GM19397 (cell line): ENCODE results near the gene MYO5A.
"Not testable (repeated sequence)": the region's sequence is repeated elsewhere in the genome, so short reads cannot be mapped to it uniquely, and the experiment has no call there.

ENCODE experiments used
- ATAC-seq: cut with Tn5 transposase; IDR thresholded peaks from one replicate; pipeline ENCODE4 v1.9.1; 2021; ENCODE audit warnings: mild to moderate bottlenecking, moderate library complexity; ENCODE audit not compliant: unreplicated experiment

The MYO5A gene

DNA sequence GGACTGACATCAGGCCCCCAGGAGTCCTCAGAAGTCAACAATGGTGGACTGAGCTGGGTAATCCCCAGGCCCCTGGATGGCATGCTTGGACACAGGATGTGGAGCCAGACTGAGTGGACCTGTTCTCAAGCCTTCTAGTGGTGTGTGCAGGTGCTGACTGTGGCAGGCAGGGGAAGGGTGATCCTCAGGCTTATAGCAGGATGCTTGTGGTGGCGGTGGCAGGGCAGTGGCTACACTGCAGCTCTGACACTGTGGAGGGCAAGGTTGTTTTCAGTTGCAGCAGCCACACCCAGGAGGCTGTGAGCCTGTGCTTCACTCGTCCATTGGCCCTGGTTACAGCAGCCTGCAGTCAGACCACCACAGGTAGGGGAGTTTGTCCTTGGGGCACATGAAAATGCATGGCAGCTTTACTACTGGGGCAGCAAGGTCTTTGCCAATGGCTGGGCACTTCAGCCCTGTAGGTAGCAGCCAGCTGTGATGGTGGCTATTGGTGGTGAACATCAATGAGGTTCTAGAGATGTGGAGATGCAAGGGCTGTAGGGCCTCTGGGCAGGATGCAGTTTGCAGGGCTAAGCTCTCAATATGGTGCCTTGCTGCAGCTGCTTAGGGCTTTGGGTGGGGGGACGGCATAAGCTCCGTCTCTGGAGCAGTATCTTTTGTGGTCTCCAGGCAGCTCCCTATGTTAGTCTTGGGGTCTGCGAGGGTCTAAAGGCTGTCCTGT is 17.5 kb upstream of the MYO5A start:
- ATAC-seq: no peak

DNA sequence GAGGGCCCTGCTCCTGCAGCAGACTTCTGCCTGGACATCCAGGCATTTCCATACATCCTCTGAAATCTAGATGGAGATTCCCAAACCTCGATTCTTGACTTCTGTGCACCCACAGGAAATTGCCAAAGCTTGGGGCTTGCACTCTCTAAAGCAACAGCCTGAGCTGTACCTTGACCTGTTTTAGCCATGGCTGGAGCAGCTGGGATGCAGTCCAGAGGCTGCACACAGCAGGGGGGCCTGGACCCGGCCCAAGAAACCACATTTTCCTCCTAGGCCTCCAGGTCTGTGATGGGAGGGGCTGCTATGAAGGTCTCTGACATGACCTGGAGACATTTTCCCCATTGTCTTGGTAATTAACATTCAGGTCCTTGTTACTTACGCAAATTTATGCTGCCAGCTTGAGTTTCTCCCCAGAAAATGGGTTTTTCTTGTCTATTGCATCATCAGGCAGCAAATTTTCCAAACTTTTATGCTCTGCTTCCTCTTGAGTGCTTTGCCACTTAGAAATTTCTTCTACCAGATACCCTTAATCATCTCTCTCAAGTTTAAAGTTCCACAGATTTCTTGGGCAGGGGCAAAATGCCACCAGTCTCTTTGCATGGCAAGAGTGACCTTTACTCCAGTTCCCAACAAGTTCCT is 11.8 kb upstream of the MYO5A start:
- no peak for ATAC-seq

GRCh38 chr15:52537459-52537858 is 8.8 kb upstream of the MYO5A start:
- no peak for ATAC-seq

- no peak for ATAC-seq
Measured at GRCh38 chr15:52532427-52532826, 3.7 kb upstream of the MYO5A start.

DNA sequence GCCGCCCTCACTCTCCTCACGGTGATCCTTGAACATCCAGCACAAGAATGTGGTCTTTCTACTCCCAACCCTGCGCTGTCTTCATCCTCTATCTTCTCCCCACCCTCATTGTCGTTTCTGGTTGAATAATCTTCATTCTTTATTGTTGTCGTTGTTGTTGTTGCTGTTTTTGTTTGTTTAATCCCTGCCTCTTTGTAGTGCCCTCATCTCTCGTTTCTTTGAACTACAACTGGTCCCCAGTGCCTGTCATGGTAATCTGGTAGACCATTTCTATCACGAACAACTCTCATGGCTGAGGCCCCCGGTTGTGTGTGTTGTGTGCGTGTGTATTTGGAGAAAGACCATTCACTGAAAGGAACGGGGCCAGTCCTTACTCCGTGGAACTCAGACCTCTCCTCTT is 1.3 kb upstream of the MYO5A start:
- no peak for ATAC-seq

- ATAC-seq: no peak
Measured at GRCh38 chr15:52529341-52529924, 753 bp upstream of the MYO5A start.

DNA sequence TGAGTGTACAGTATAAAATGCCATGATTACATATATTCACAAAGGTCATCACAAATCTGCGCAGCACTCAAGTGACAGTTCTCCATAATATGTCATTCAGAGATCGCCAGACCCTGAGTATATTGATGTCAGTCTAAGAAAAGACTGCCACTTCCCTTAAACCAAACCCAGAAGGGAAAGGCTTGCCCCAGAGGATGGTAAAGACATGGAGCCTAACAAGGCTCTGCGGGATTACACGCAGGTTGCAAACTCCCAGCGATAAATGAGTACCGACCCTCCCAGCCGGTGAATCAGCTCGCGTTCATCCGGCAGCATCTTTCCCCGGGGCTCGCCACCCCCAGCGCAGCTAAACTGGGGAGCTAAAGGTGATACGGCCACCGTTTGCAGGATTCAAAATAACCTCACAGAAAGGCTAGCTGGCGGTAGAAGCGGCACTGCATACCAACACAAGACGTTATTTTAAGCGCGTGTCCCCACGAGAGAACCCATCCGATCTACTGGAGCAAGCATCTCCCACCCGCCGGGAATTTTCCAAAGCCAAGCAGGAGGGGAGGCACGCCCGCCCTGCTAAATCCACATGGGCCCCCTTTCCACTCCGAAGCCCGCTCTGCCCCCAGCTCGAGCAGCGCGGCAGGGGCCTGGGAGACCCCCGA is 643 bp downstream of the MYO5A start:
- ATAC-seq: no peak

DNA sequence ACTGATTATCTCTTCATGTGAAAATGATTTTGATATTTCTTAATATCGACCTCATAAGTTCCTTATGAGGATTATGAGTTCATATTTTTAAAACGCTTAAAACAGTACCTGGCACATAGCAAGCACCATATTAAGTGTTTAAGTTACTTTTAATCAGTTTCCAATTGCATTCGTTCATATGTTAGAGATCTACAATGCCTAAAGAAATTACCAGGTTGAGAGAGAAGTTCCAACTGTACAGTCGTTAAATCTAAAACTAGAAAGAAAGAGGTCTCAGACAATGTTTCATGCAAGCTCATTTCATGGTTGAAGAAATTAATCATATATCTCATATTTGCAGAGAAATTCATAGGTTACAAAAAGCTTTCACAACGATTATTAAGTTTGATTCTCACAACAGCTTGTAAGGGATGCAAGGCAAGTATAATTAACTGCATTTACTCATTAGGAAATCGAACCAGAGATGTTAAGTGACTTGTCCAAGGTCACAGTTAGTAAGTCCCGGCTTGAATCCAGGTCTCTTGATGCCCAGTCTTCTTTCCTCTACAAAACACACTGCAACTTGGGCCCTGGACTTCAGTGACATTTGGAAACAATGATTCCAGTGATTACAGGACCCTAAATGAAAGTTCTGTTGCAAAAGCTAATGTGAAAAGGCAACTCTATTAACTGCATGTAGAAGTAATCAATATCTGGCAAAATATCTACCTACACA is 1.3 kb downstream of the MYO5A start:
- no peak for ATAC-seq

DNA sequence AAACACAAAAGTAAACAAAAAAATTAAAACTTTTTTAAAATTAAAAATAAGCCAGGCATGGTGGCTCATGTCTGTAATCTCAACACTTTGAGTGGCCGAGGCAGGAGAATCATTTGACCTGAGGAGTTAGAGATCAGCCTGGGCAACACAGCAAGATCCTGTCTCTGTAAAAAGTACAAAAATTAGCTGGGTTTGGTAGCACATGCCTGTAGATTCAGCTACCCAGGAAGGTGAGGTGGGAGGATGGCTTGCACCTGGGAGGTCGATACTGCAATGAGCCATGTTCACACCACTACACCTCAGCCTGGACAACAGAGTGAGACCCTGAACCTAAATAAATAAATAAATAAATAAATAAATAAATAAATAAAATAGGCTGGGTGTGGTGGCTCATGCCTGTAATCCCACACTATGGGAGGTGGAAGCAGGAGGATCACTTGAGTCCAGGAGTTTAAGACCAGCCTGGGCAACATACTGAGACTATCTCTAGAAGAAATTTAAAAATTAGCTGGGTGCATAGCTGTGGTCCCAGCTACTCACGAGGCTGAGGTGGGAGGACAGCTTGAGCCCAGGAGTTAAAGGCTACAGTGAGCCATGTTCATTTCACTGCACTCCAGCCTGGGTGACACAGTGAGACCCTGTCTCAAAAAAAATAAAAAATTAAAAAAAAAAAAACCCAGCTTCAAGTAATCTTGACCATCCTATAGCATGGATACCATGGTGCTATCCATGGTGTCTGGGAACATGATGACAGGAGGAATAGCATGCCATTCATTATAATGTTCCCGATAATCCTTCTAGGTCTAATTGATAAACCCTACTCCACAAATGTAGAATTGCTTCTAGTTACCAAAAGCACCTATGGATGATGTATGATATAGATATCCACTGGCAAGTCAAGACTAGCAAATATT is 4.2 kb downstream of the MYO5A start:
- ATAC-seq: no peak

DNA sequence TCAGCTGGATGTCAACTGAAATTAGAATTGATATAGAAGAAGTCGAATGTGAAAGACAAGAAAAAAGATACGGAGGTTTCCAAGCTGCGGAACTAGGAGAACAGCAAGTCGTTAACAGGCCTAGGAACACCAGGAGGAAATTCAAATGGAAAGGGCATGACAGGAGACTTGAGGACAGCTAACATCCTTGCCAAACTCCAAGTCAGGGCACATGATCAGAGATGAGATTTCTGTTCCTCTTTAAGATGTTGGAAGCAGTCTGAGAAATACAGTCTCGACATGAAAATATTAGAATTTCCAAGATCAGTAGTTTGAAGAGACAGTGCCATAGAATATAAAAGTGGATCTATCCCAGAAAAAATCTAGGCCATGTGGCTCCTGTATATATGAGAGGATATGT is 5.0 kb downstream of the MYO5A start:
- ATAC-seq: no peak

DNA sequence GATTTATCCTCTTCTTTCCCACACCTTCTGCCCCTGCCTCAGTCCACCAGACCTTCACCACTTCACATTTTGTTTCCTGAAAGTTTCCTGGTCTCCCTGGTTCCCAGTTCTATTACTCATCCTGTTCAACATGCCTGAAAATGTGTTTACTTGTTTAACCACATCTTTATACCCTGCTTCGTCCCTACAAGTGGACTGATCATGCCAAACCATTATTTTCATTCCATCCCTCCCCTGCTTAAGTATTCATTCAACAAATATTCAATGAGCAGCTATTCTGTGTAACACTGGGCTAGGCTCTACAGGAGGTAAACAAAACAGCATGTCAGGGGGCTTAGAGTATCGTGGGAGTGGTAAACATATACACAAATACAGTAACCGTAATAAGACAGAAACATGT is 5.5 kb downstream of the MYO5A start:
- ATAC-seq: no peak

DNA sequence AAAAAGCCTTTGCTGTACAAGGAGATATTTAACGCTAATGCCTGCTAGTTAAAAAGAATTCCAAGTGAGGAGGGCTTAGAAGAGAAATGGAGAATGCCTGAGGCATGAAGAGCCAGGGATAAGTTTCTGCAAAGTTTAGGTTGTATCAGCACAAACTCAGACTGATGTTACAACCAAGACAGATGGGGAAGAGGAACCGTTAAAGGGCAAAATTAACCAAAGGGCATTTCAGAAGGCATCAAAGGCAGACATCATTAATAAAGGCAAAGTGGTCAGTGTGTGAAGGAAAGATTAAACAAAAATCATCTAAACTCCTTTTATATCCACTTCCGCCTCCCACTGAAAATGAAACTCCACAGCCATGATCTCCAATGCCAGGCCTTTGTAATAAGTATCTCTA is 7.0 kb downstream of the MYO5A start:
- no peak for ATAC-seq

DNA sequence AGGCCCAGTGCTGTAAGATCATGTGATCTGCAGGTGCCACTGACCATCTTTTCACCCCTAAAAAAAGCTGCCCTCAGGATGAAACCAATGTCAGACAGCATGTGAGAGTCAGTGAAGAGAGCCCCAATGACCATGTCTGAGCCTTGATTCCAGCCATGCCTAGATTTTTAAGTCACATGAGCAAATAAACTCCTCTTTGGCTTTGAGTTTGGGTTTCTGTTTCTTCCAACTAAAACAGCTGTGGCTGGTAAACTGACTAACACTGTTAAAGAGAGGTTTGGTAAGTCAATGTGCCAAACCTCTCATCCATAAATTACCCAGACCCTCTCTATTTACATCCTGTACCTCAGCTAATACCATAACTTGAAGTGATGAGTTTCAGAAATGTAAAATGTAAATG is 8.3 kb downstream of the MYO5A start:
- no peak for ATAC-seq

- no peak for ATAC-seq
Measured at GRCh38 chr15:52518487-52519371, 10.0 kb downstream of the MYO5A start.

DNA sequence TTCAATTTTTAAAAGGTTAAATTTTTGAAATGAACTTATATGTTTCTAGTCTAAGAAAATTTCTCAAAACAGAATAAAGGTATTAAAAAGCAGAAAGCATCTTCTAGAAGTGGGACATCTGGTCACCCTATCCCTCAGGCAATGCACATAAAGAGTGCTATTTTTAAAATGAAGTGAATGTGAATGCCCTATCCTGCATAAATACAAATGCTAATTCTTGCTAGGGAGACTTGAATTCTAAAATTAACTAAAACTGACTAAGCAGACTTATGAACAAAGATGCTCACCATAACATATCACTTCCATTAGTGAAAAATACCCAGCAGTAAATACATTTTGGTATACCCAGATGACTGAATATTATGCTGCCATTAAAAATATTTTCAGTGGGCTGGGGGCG is 11.7 kb downstream of the MYO5A start:
- no peak for ATAC-seq

DNA sequence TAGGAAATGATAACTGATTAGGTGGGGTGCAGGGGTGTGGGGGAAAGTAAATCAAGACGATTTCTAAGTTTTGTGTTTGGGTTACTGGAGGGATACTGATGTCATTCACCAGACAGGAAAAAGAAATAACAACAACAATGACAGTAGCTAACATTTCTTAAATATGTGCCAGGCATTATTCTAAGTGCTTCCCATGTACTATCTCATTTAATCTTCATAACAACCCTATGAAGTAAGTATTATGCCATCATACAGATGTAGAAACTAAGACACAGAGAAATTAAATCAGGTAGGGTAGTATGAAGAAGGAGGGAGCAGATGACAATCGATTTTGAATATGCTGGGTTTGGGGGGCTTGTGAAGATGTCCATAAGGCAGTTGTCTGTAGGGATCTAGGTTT is 13.3 kb downstream of the MYO5A start:
- ATAC-seq: no peak

DNA sequence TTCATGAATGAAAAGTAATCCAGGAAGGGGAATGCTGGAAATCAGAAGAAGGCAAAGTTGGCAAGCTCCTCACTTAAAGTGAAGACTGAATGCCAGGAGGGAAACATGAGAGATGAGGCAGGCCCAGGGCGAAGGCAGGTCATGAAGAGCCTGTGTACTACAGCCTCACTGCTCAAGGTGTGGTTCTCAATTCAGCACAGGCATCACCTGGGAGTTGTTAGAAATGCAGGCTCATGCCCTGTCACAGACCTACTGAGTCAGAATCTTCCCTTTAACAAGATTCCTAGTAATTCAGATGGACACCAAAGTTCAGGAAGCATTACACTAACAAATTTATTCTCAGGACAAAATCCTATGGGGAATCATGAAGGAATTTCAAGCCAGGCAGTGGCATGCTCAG is 14.2 kb downstream of the MYO5A start:
- ATAC-seq: no peak

GRCh38 chr15:52512869-52513268 is 15.8 kb downstream of the MYO5A start:
- not testable (repeated sequence) for ATAC-seq

DNA sequence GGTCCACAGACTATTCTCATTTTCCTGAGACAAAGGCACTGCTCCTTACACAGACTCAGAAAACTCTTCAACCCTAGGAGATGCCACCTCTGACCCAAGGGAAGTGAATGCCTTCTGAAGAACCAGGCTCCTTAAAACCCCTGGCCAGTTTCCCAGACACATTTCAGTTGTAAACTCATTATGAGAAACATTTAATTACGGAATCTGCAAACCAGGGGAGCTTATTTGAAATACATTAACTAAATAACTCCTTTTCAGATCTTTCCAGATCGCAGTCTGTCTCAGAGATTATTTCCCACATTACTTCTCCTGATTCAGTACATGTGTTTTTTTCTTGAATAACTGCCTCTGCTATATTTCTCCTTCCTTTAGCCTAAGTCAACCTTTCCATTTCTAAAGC is 17.6 kb downstream of the MYO5A start:
- ATAC-seq: no peak
